Endothelial cell of umbilical vein (primary cell): Measurements from ENCODE around the gene CEP83. TPM values are rescaled to one million over a fixed set of nuclear protein-coding genes. Genes with fewer than 3 reads are reported as not detected.

Source experiments
- BruUV-seq: library from RNA; stranded (reverse); fragments of 400-500 nt; replicated peaks from 2 replicates; lab custom pipeline; 2021; lab: Mats Ljungman, UMichigan
- CTCF ChIA-PET: fragments of 300-600, 350-600 bp; sonication (Branson Sonifier 250); formaldehyde crosslinking; loops from one replicate; lab custom pipeline; 2021; ENCODE audit warnings: antibody characterized with exemption, inconsistent platforms; lab: Charles Lee
- POLR2A ChIA-PET: fragments of 300-600, 350-600 bp; sonication (Branson Sonifier 250); formaldehyde crosslinking; loops from one replicate; lab custom pipeline; 2021; ENCODE audit warnings: antibody characterized with exemption, inconsistent platforms; lab: Charles Lee
- DNase-seq: peaks from one replicate; pipeline ENCODE4 v3.0.0-alpha.2; 2011; ENCODE audit warnings: low read depth, low spot score
- FAIRE-seq: peaks from 2 replicates; lab custom pipeline; 2011; peaks lifted over from hg19 to GRCh38; lab: Jason Lieb, UNC
- H2AFZ ChIP-seq: 2 replicates; pipeline ENCODE4 v1.6.0; 2012; ENCODE audit warnings: low read depth, low read length, control low read depth, inconsistent platforms
- H3K27ac ChIP-seq: 2 replicates; pipeline ENCODE4 v1.5.1; 2011; ENCODE audit warnings: low read depth, mild to moderate bottlenecking, control low read depth, low read length, moderate library complexity; ENCODE audit not compliant: insufficient read depth
- H3K27me3 ChIP-seq, 2 experiments: 2 replicates each; pipeline versions ENCODE4 v1.6.0 to v1.6.1; 2011; ENCODE audit warnings: low read length in 2 of 2, mixed read lengths in 1 of 2; ENCODE audit not compliant: control insufficient read depth in 2 of 2, insufficient read depth in 2 of 2
- H3K36me3 ChIP-seq, 2 experiments: 2 replicates in 1 of 2; 3 replicates in 1 of 2; pipeline ENCODE4 v1.5.1; 2011; ENCODE audit warnings: low read length in 2 of 2, mild to moderate bottlenecking in 1 of 2, moderate library complexity in 1 of 2; ENCODE audit not compliant: control insufficient read depth in 2 of 2, insufficient read depth in 2 of 2; ENCODE audit errors: extremely low read depth in 1 of 2
- H3K4me1 ChIP-seq: 3 replicates; pipeline ENCODE4 v1.5.1; 2011; ENCODE audit warnings: mild to moderate bottlenecking, low read length; ENCODE audit not compliant: control insufficient read depth, insufficient read depth; ENCODE audit errors: extremely low read depth
- H3K4me2 ChIP-seq: 2 replicates; pipeline ENCODE4 v1.6.1; 2011; ENCODE audit warnings: low read length, control low read depth, mixed read lengths; ENCODE audit not compliant: insufficient read depth
- H3K4me3 ChIP-seq, 3 experiments: fragments of 200-600 bp in 1 of 3; sonication (generic), shearing (Covaris generic) in 1 of 3; replicated peaks in 1 of 3; 2 replicates each; pipeline ENCODE4 v1.5.1; 2011 to 2016; ENCODE audit warnings: control low read depth in 3 of 3, low read length in 3 of 3, mild to moderate bottlenecking in 2 of 3, inconsistent platforms in 1 of 3, low read depth in 1 of 3, moderate library complexity in 1 of 3; ENCODE audit not compliant: insufficient read depth in 1 of 3
- H3K79me2 ChIP-seq: 2 replicates; pipeline ENCODE4 v1.6.0; 2012; ENCODE audit warnings: low read length, inconsistent platforms; ENCODE audit not compliant: control insufficient read depth, insufficient read depth
- H3K9ac ChIP-seq: replicated peaks from 2 replicates; pipeline ENCODE3; 2011; ENCODE audit warnings: low read length, control low read depth; ENCODE audit not compliant: insufficient read depth; ENCODE audit errors: extremely low read depth
- H3K9me1 ChIP-seq: replicated peaks from 3 replicates; pipeline ENCODE4 v1.6.0; 2011; ENCODE audit warnings: mild to moderate bottlenecking, low read length; ENCODE audit not compliant: control insufficient read depth, insufficient read depth; ENCODE audit errors: extremely low read depth
- H3K9me3 ChIP-seq: replicated peaks from 2 replicates; pipeline ENCODE4 v1.5.1; 2012; ENCODE audit warnings: low read length, inconsistent platforms; ENCODE audit not compliant: control insufficient read depth, insufficient read depth
- H4K20me1 ChIP-seq: replicated peaks from 2 replicates; pipeline ENCODE3; 2011; ENCODE audit warnings: mild to moderate bottlenecking, low read length; ENCODE audit not compliant: control insufficient read depth, insufficient read depth; ENCODE audit errors: extremely low read depth
- EZH2 ChIP-seq: IDR thresholded peaks from 2 replicates; pipeline ENCODE4 v1.6.1; 2012; ENCODE audit warnings: borderline replicate concordance, low read depth, mild to moderate bottlenecking, moderate library complexity, low read length, inconsistent platforms; ENCODE audit not compliant: severe bottlenecking
- FOS ChIP-seq: IDR thresholded peaks from 2 replicates; pipeline ENCODE4 v1.6.1; 2011; ENCODE audit warnings: mild to moderate bottlenecking, low read length, moderate library complexity, borderline replicate concordance; ENCODE audit not compliant: insufficient read depth
- GATA2 ChIP-seq: IDR thresholded peaks from 2 replicates; pipeline ENCODE4 v1.7.0; 2011; ENCODE audit warnings: low read depth, mild to moderate bottlenecking, moderate library complexity, mixed read lengths, low read length; ENCODE audit not compliant: insufficient read length, insufficient read depth
- JUN ChIP-seq: IDR thresholded peaks from 2 replicates; pipeline ENCODE4 v1.6.1; 2011; ENCODE audit warnings: borderline replicate concordance, low read depth; ENCODE audit not compliant: insufficient read length, insufficient read depth
- MYC ChIP-seq: IDR thresholded peaks from one replicate; pipeline ENCODE4 v1.6.1; 2011; ENCODE audit warnings: mild to moderate bottlenecking, low read depth, low read length
- POLR2A ChIP-seq: IDR thresholded peaks from 2 replicates; pipeline ENCODE4 v1.6.1; 2012; ENCODE audit warnings: low read depth, mild to moderate bottlenecking, control low read depth, low read length
- POLR2AphosphoS5 ChIP-seq: IDR thresholded peaks from 2 replicates; pipeline ENCODE4 v1.6.1; 2012; ENCODE audit warnings: low read depth, mild to moderate bottlenecking, control low read depth, low read length, moderate library complexity; ENCODE audit not compliant: insufficient read depth
- dilution Hi-C: fragments of 300-500 bp; cut with MboI; formaldehyde crosslinking; loops from one replicate; pipeline ENCODE4 v1.15.0; 2019; ENCODE audit warnings: low sequenced_read_pairs; ENCODE audit not compliant: extremely low pct_ligation_motif_present
- intact Hi-C: fragments of 100-400 bp; cut with micrococcal nuclease; formaldehyde crosslinking; loops from one replicate; pipeline ENCODE4 v1.10.0; 2022
- polyA plus RNA-seq, 4 experiments: library from polyadenylated mRNA; depleted of rRNA in 3 of 4; stranded (reverse) in 3 of 4; unstranded in 1 of 4; fragments of >200 nt; gene quantifications; 2 replicates each; pipeline versions ENCODE4 v1.2.1 to v1.2.3, GENCODE V29; 2011 to 2012; ENCODE audit warnings: missing spikeins in 1 of 4
- total RNA-seq: library from RNA; stranded (reverse); gene quantifications from 2 replicates; pipeline ENCODE4 v1.2.3, GENCODE V29; 2021
- TF ChIP-seq, protein P1 (sequence below), 2 donors: IDR thresholded peaks; 1 replicate in 1 of 2; 2 replicates in 1 of 2; pipeline ENCODE4 v1.5.1; 2011; ENCODE audit warnings: low read length in 2 of 2, mild to moderate bottlenecking in 2 of 2, moderate library complexity in 2 of 2, control low read depth in 1 of 2, inconsistent platforms in 1 of 2, low read depth in 1 of 2; ENCODE audit not compliant: insufficient read depth in 1 of 2; ENCODE audit errors: extremely low read depth in 1 of 2
- TF ChIP-seq, protein P2 (sequence below): IDR thresholded peaks from 2 replicates; pipeline ENCODE4 v1.6.1; 2011; ENCODE audit not compliant: insufficient read depth, insufficient read length

The CEP83 gene
- total and polyA plus RNA-seq, 2 donors (not counting 3 experiments of a cell fraction or from before 2014, with no cell fraction given): 2.9 to 15.3 TPM

DNA sequence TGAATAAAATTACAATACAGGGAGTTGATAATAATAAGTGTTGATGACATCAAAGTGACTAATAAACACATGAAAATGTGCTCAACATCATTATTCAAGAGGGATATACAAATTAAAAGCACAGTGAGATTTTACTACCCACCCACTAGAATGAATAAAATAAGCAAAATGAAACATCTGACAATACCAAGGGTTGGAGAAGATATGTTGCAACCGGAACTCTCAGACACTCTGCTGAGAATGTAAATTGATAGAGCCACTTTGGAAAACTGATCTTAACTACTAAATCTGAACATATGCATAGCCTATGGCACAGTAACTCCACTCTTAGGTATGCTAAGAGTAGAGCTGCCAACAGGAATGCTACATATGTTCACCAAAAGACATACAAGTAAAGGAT, 44.0 kb upstream of the CEP83 start:
- Histone ChIP-seq H4K20me1 (no peaks in the 10 kb centered on the region), H3K36me3 (no peaks in the 10 kb centered on the region), H3K79me2 (no peaks in the 10 kb centered on the region), H3K4me2 (no peak overlapping the region), H3K27ac (no peak overlapping the region), H2AFZ (no peak overlapping the region), H3K9ac (no peak overlapping the region), H3K4me3 (no peak overlapping the region), H3K27me3 (peaks cover 0 to 4% of the 10 kb centered on the region in 2 experiments), H3K9me1 (no peaks in the 10 kb centered on the region), H3K4me1 (no peaks in the 10 kb centered on the region), H3K9me3 (no peaks in the 10 kb centered on the region)
- intact Hi-C loops (no loop called here), dilution Hi-C loops (no loop called here)
- no peak for DNase-seq
- no peak for TF ChIP-seq POLR2A
- TF ChIP-seq, protein P1, sequence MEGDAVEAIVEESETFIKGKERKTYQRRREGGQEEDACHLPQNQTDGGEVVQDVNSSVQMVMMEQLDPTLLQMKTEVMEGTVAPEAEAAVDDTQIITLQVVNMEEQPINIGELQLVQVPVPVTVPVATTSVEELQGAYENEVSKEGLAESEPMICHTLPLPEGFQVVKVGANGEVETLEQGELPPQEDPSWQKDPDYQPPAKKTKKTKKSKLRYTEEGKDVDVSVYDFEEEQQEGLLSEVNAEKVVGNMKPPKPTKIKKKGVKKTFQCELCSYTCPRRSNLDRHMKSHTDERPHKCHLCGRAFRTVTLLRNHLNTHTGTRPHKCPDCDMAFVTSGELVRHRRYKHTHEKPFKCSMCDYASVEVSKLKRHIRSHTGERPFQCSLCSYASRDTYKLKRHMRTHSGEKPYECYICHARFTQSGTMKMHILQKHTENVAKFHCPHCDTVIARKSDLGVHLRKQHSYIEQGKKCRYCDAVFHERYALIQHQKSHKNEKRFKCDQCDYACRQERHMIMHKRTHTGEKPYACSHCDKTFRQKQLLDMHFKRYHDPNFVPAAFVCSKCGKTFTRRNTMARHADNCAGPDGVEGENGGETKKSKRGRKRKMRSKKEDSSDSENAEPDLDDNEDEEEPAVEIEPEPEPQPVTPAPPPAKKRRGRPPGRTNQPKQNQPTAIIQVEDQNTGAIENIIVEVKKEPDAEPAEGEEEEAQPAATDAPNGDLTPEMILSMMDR (IDR thresholded peaks at IDR 0.05; ENCODE audit: extremely low read depth in 1 of 2, insufficient read depth in 1 of 2, low read depth in 1 of 2, low read length in 2 of 2): no peak
- no peak for TF ChIP-seq MYC
- no peak for TF ChIP-seq FOS
- no peak for TF ChIP-seq POLR2AphosphoS5
- TF ChIP-seq, protein P2, sequence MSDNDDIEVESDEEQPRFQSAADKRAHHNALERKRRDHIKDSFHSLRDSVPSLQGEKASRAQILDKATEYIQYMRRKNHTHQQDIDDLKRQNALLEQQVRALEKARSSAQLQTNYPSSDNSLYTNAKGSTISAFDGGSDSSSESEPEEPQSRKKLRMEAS: no peak
- no peak for TF ChIP-seq EZH2
- no peak for TF ChIP-seq JUN
- TF ChIP-seq GATA2: no peak
- FAIRE-seq: no peak
- ChIA-PET POLR2A (no interaction called here), CTCF (no interaction called here)
- BruUV-seq: no TSS peak
